Breast epithelium (tissue), 4 donors: ENCODE results near the gene NEGR1. TPM values are rescaled to one million over a fixed set of nuclear protein-coding genes. Genes with fewer than 3 reads are reported as not detected.

Source experiments
- DNase-seq, 2 donors: peaks; one replicate each; pipeline ENCODE4 v3.0.0-alpha.2; 2019; ENCODE audit warnings: low spot score in 2 of 2
- H3K27ac ChIP-seq, 2 donors: fragments of 200-600 bp; sonication (generic) in 1 of 2; one replicate each; pipeline ENCODE4 v1.5.1; 2016 to 2019; ENCODE audit warnings: mild to moderate bottlenecking in 1 of 2
- H3K27me3 ChIP-seq, 2 donors: fragments of 200-600 bp; sonication (generic) in 1 of 2; one replicate each; pipeline versions ENCODE4 v1.5.1 to v1.6.0; 2017 to 2019; ENCODE audit warnings: control low read depth in 1 of 2, mild to moderate bottlenecking in 1 of 2
- H3K36me3 ChIP-seq: fragments of 200-600 bp; one replicate; pipeline ENCODE4 v1.5.1; 2019
- H3K4me1 ChIP-seq, 2 donors: fragments of 200-600 bp; sonication (generic); one replicate each; pipeline ENCODE4 v1.5.1; 2016 to 2019; ENCODE audit warnings: control low read depth in 1 of 2
- H3K4me3 ChIP-seq, 3 donors: fragments of 200-600 bp; sonication (generic); 1 replicate in 2 of 3; 2 replicates in 1 of 3; pipeline ENCODE4 v1.5.1; 2016 to 2019; ENCODE audit warnings: mild to moderate bottlenecking in 3 of 3, moderate library complexity in 2 of 3
- H3K9me3 ChIP-seq, 2 donors: fragments of 200-600 bp; sonication (generic) in 1 of 2; one replicate each; pipeline ENCODE4 v1.5.1; 2016 to 2019; ENCODE audit warnings: control low read depth in 1 of 2
- POLR2A ChIP-seq: fragments of 450-650 bp; IDR thresholded peaks from one replicate; pipeline ENCODE4 v1.6.1; 2016; ENCODE audit warnings: antibody characterized with exemption, mild to moderate bottlenecking, moderate library complexity
- POLR2AphosphoS5 ChIP-seq, 3 donors: sonication (generic); formaldehyde crosslinking; IDR thresholded peaks; one replicate each; pipeline ENCODE4 v1.6.1; 2017; ENCODE audit warnings: antibody characterized with exemption in 3 of 3
- intact Hi-C: fragments of 100-400 bp; cut with DNase I; formaldehyde crosslinking; loops from one replicate; pipeline ENCODE4 v1.15.1; 2023; ENCODE audit warnings: low total_unique reads
- total RNA-seq, 3 donors: library from RNA; depleted of rRNA; stranded (reverse); fragments of >200 nt; gene quantifications; one replicate each; pipeline ENCODE4 v1.1.0, GENCODE V29; 2016
- TF ChIP-seq, protein P1 (sequence below), 3 donors: fragments of 450-650 bp; IDR thresholded peaks; one replicate each; pipeline ENCODE4 v1.5.1; 2016 to 2017; ENCODE audit warnings: antibody characterized with exemption in 3 of 3, mild to moderate bottlenecking in 3 of 3, moderate library complexity in 3 of 3

Gene NEGR1
- total RNA-seq, 3 donors from 2014 or later, result 5.6 to 33.3 (median 7.9) TPM

DNA sequence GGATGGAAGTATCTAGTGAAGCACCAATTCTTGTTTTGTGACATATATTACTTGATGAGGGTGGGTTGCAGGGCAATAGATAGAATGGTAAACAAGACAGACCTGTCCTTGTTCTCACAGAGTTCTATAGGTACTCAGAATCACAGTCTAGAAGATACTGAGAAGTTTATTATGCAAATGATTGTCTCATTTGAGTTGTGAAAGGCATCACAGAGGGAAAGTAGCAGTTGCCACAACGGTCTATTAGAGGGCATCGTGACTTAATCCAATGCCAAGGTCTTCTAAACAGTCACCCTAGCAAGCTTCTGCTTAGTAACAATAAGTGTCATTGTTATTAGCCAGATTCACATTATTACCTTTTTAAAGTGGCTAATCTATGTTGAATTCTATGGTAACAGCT is 626.7 kb downstream of the NEGR1 start:
- intact Hi-C loops, result no loop called here

DNA sequence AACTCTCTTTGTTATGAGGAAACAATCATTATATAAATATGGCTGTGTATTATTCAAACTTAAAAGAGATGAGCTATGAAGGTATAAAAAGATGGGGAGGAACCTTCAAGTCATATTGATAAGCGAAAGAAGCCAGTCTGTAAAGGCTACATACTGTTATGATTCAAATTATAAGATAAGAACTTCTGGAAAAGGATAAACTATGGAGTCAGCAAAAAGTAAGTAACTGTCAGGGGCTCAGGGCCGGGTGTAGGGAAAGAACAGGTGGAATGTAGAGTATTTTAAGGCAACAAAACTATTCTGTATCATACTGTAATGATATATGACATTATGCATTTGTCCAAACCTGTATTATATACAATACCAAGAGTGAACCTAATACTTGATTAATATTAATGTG is 628.4 kb downstream of the NEGR1 start:
- Histone ChIP-seq H3K27me3 (no peaks in the 10 kb centered on the region), H3K4me1 (no peaks in the 10 kb centered on the region), H3K27ac (no peak overlapping the region), H3K4me3 (no peak overlapping the region), H3K9me3 (no peaks in the 10 kb centered on the region), H3K36me3 (no peaks in the 10 kb centered on the region)
- no peak for DNase-seq
- intact Hi-C loops, result no loop called here
- TF ChIP-seq, protein P1, sequence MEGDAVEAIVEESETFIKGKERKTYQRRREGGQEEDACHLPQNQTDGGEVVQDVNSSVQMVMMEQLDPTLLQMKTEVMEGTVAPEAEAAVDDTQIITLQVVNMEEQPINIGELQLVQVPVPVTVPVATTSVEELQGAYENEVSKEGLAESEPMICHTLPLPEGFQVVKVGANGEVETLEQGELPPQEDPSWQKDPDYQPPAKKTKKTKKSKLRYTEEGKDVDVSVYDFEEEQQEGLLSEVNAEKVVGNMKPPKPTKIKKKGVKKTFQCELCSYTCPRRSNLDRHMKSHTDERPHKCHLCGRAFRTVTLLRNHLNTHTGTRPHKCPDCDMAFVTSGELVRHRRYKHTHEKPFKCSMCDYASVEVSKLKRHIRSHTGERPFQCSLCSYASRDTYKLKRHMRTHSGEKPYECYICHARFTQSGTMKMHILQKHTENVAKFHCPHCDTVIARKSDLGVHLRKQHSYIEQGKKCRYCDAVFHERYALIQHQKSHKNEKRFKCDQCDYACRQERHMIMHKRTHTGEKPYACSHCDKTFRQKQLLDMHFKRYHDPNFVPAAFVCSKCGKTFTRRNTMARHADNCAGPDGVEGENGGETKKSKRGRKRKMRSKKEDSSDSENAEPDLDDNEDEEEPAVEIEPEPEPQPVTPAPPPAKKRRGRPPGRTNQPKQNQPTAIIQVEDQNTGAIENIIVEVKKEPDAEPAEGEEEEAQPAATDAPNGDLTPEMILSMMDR (IDR thresholded peaks at IDR 0.05), result no peak
- TF ChIP-seq POLR2AphosphoS5 (IDR thresholded peaks at IDR 0.05) (no peak), POLR2A (no peak)

More for the DNA sequence above, 626.7 kb downstream of the NEGR1 start:
- TF ChIP-seq, protein P1 (IDR thresholded peaks at IDR 0.05), result no peak
- TF ChIP-seq POLR2A (no peak), POLR2AphosphoS5 (IDR thresholded peaks at IDR 0.05) (no peak)
- Histone ChIP-seq H3K36me3 (no peaks in the 10 kb centered on the region), H3K4me3 (no peak overlapping the region), H3K27me3 (no peaks in the 10 kb centered on the region), H3K9me3 (no peaks in the 10 kb centered on the region), H3K4me1 (no peaks in the 10 kb centered on the region), H3K27ac (no peak overlapping the region)
- no peak for DNase-seq

DNA sequence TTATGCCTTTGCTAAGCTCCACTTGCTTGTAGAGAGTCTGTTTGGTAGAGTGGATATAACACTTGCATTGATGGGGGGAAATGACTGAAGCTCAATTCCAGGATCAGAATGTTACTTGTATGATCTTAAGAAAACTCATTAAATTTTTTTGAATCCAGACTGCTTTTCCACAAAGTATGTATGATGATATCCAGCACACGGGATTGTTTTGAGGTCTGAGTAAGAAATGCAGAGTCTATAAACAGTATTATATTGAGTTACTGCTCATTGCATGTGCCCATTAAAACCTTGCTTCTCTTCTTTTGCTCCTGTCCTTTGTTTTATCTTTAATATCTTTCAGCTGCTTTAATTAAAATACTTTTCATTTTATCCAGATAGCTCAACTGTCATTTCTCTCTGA is 631.1 kb downstream of the NEGR1 start:
- Histone ChIP-seq H3K4me3 (no peak overlapping the region), H3K9me3 (no peaks in the 10 kb centered on the region), H3K4me1 (no peaks in the 10 kb centered on the region), H3K27ac (no peak overlapping the region), H3K27me3 (no peaks in the 10 kb centered on the region), H3K36me3 (no peaks in the 10 kb centered on the region)
- TF ChIP-seq POLR2AphosphoS5 (IDR thresholded peaks at IDR 0.05) (no peak), POLR2A (no peak)
- TF ChIP-seq, protein P1 (IDR thresholded peaks at IDR 0.05), result no peak
- DNase-seq, result no peak
- intact Hi-C loops, result no loop called here

DNA sequence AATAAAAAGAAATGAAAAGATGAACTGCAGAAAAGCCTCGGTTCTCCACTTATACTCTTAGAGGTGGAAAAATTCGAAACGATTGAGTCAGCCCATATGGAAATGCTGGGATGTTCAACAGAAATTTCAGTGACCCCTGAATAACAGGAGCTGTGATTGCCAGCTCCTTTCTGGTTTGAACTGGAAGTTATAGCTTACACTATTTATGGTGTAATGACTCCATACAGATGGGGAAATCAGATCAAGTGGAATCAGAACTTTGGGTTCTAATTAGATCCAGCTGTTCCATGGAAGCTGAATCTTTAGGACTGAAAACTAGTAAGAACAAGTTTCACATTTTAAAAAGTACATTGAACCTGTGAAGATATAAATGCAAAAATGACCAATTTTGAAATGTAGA is 632.2 kb downstream of the NEGR1 start:
- Histone ChIP-seq H3K9me3 (no peaks in the 10 kb centered on the region), H3K27ac (no peak overlapping the region), H3K4me3 (no peak overlapping the region), H3K27me3 (no peaks in the 10 kb centered on the region), H3K36me3 (no peaks in the 10 kb centered on the region), H3K4me1 (no peaks in the 10 kb centered on the region)
- TF ChIP-seq, protein P1 (IDR thresholded peaks at IDR 0.05), result no peak
- TF ChIP-seq POLR2AphosphoS5 (IDR thresholded peaks at IDR 0.05) (no peak), POLR2A (no peak)
- intact Hi-C loops, result no loop called here
- DNase-seq, result no peak

DNA sequence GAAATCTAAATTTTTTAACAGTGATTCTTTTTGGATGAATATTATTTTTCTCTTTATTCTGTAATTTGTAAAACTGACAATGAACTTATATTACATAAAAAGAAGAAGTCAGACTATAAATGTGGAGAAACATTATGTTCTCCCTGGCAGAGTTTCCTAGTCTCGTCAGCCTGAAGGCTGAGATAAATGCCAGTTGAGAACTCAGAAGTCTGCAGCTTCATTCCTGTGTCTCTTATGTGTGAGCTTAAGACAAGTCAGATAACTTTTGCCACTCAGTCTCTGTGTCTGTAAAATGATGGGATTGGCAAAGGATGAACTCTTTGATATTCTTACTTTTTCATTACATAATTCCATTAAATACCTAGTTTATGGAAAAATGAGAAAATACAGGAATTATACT is 632.7 kb downstream of the NEGR1 start:
- H3K4me3 ChIP-seq, result no peak overlapping the region
- H3K36me3 ChIP-seq, result no peaks in the 10 kb centered on the region
- no peaks in the 10 kb centered on the region for H3K27me3 ChIP-seq
- intact Hi-C loops, result no loop called here
- H3K9me3 ChIP-seq, result no peaks in the 10 kb centered on the region
- no peaks in the 10 kb centered on the region for H3K4me1 ChIP-seq
- H3K27ac ChIP-seq, result no peak overlapping the region
- no peak for DNase-seq
- TF ChIP-seq, protein P1 (IDR thresholded peaks at IDR 0.05), result no peak
- TF ChIP-seq POLR2AphosphoS5 (IDR thresholded peaks at IDR 0.05) (no peak), POLR2A (no peak)
